ENCODE measurements around the gene NME1. TPM values are rescaled to one million over a fixed set of nuclear protein-coding genes. Genes with fewer than 3 reads are reported as not detected.

The NME1 gene
- total and polyA plus RNA-seq, 9 of the 15 experiments (the other 6 are each of a cell fraction or from before 2014, with no cell fraction given), result 449 to 1,588 (median 604) TPM

GRCh38 chr17:51120357-51120738 is 33.0 kb upstream of the NME1 start (continued):
- TF ChIP-seq, protein P1, sequence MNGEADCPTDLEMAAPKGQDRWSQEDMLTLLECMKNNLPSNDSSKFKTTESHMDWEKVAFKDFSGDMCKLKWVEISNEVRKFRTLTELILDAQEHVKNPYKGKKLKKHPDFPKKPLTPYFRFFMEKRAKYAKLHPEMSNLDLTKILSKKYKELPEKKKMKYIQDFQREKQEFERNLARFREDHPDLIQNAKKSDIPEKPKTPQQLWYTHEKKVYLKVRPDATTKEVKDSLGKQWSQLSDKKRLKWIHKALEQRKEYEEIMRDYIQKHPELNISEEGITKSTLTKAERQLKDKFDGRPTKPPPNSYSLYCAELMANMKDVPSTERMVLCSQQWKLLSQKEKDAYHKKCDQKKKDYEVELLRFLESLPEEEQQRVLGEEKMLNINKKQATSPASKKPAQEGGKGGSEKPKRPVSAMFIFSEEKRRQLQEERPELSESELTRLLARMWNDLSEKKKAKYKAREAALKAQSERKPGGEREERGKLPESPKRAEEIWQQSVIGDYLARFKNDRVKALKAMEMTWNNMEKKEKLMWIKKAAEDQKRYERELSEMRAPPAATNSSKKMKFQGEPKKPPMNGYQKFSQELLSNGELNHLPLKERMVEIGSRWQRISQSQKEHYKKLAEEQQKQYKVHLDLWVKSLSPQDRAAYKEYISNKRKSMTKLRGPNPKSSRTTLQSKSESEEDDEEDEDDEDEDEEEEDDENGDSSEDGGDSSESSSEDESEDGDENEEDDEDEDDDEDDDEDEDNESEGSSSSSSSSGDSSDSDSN (IDR thresholded peaks at IDR 0.05; ENCODE audit: borderline replicate concordance in 1 of 2, low read depth in 2 of 2, low read length in 2 of 2), result 0 out of 4 replicates have a peak, but pooled peaks of 1 of the 2 experiments have one; percentile 81
- peak in 1 of 2 experiments; percentile 42; a peak in 1 of 4 replicates for TF ChIP-seq HDAC1 (IDR thresholded peaks at IDR 0.05)
- TF ChIP-seq ZNF143 (CRISPR knock-in tag; IDR thresholded peaks at IDR 0.05), result 0 out of 2 replicates have a peak, but pooled peaks have one; percentile 37
- peak; percentile 85 for TF ChIP-seq RBFOX2 (IDR thresholded peaks at IDR 0.05; ENCODE audit: low read depth, low read length)
- no peak for TF ChIP-seq ZBTB5 (IDR thresholded peaks at IDR 0.05)
- no peak for TF ChIP-seq TSHZ1 (CRISPR knock-in tag; IDR thresholded peaks at IDR 0.05)
- no peak for TF ChIP-seq ARNT (IDR thresholded peaks at IDR 0.05)
- TF ChIP-seq, protein P2, sequence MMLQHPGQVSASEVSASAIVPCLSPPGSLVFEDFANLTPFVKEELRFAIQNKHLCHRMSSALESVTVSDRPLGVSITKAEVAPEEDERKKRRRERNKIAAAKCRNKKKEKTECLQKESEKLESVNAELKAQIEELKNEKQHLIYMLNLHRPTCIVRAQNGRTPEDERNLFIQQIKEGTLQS (IDR thresholded peaks at IDR 0.05), result no peak
- TF ChIP-seq, protein P2 (CRISPR knock-in tag; conservative IDR thresholded peaks at IDR 0.05), result no peak
- TF ChIP-seq TCF15 (CRISPR knock-in tag; IDR thresholded peaks at IDR 0.05), result no peak
- no peak for TF ChIP-seq ARID2 (IDR thresholded peaks at IDR 0.05)
- 0 out of 2 replicates have a peak, but pooled peaks have one; percentile 54 for TF ChIP-seq KAT7 (CRISPR knock-in tag; IDR thresholded peaks at IDR 0.05; ENCODE audit: borderline replicate concordance)
- no peak for TF ChIP-seq MIER1 (IDR thresholded peaks at IDR 0.05; ENCODE audit: low read depth)
- no peak for TF ChIP-seq ZBTB26 (CRISPR knock-in tag; IDR thresholded peaks at IDR 0.05)
- TF ChIP-seq CREM (IDR thresholded peaks at IDR 0.05; ENCODE audit: low read depth), result peak; percentile 28; the same call in 1 of the 2 replicates
- TF ChIP-seq ZNF263 (CRISPR knock-in tag; IDR thresholded peaks at IDR 0.05; ENCODE audit: borderline replicate concordance), result peak; percentile 85
- TF ChIP-seq TSC22D4 (tag; IDR thresholded peaks at IDR 0.05), result no peak
- TF ChIP-seq KDM2B (CRISPR knock-in tag; IDR thresholded peaks at IDR 0.05), result 0 out of 2 replicates have a peak, but pooled peaks have one; percentile 58

Measured in K562 (cell line).